ENCODE results near the gene TMEM235. TPM values are rescaled to one million over a fixed set of nuclear protein-coding genes. Genes with fewer than 3 reads are reported as not detected.

The TMEM235 gene
- total and polyA plus RNA-seq, 2 experiments from 2014 or later: not detected

- no peak for TF ChIP-seq NANOG (IDR thresholded peaks at IDR 0.05; ENCODE audit: borderline replicate concordance)
- no peak overlapping the region for H2AFZ ChIP-seq
- DNase-seq (ENCODE audit: low spot score) (no peak), ATAC-seq (no peak)
- no peak overlapping the region for H3K27ac ChIP-seq (ENCODE audit: low read depth)
- H3K4me3 Mint-ChIP-seq: no peak overlapping the region
- peaks cover 24% of the 10 kb centered on the region for H3K36me3 ChIP-seq (ENCODE audit: insufficient read depth)
- H3K4me1 Mint-ChIP-seq: peaks cover 9% of the 10 kb centered on the region
- no peak overlapping the region for H3K4me2 ChIP-seq
- H3K36me3 Mint-ChIP-seq (ENCODE audit: low read depth): peaks cover 47% of the 10 kb centered on the region
- no peak overlapping the region for H3K27ac Mint-ChIP-seq
- peaks cover 4% of the 10 kb centered on the region; the same call in 1 of the 2 replicates for H3K4me1 ChIP-seq (ENCODE audit: insufficient read depth)
- peaks cover 37% of the 10 kb centered on the region for H3F3A ChIP-seq (replicated peaks; ENCODE audit: low read depth)
- no peaks in the 10 kb centered on the region for H3K9me2 ChIP-seq (ENCODE audit: insufficient read depth)
- H3K4me3 ChIP-seq: no peak overlapping the region
- no peaks in the 10 kb centered on the region for H3K9me3 Mint-ChIP-seq
- H3K27me3 Mint-ChIP-seq (ENCODE audit: insufficient read depth, low read depth, poor library complexity): peaks cover 10% of the 10 kb centered on the region
- H3K79me2 ChIP-seq (replicated peaks; ENCODE audit: insufficient read depth): peaks cover 12% of the 10 kb centered on the region; the same call in 1 of the 2 replicates
- H4K20me1 ChIP-seq (replicated peaks; ENCODE audit: insufficient read depth): no peaks in the 10 kb centered on the region; the same call in none of the 2 replicates
- H3K27me3 ChIP-seq (ENCODE audit: insufficient read depth): no peaks in the 10 kb centered on the region
Observed at GRCh38 chr17:78224231-78225087, 7.0 kb upstream of the TMEM235 start.

GRCh38 chr17:78225088-78225865 is 6.2 kb upstream of the TMEM235 start:
- Mint-ChIP-seq H3K36me3 (ENCODE audit: low read depth) (peaks cover 40% of the 10 kb centered on the region), H3K4me3 (no peak overlapping the region), H3K4me1 (peaks cover 3% of the 10 kb centered on the region; the same call in 1 of the 3 replicates), H3K27ac (peak overlapping the region; percentile 40; the same call in 1 of the 2 replicates), H3K9me3 (no peaks in the 10 kb centered on the region), H3K27me3 (ENCODE audit: insufficient read depth, low read depth, poor library complexity) (peaks cover 7% of the 10 kb centered on the region)
- Histone ChIP-seq H3K36me3 (ENCODE audit: insufficient read depth) (peaks cover 24% of the 10 kb centered on the region), H3K9me2 (ENCODE audit: insufficient read depth) (no peaks in the 10 kb centered on the region), H3K27ac (ENCODE audit: low read depth) (no peak overlapping the region), H4K20me1 (replicated peaks; ENCODE audit: insufficient read depth) (no peaks in the 10 kb centered on the region; the same call in none of the 2 replicates), H3K4me2 (no peak overlapping the region), H3K27me3 (ENCODE audit: insufficient read depth) (peaks cover 4% of the 10 kb centered on the region), H2AFZ (no peak overlapping the region), H3F3A (replicated peaks; ENCODE audit: low read depth) (peaks cover 37% of the 10 kb centered on the region), H3K4me1 (ENCODE audit: insufficient read depth) (no peaks in the 10 kb centered on the region), H3K4me3 (no peak overlapping the region), H3K79me2 (replicated peaks; ENCODE audit: insufficient read depth) (peaks cover 12% of the 10 kb centered on the region; the same call in 1 of the 2 replicates)
- TF ChIP-seq POLR2AphosphoS5 (IDR thresholded peaks at IDR 0.05; ENCODE audit: low read depth): peak; percentile 26; the same call in 1 of the 2 replicates
- no peak for TF ChIP-seq JUNB (IDR thresholded peaks at IDR 0.05; ENCODE audit: unreplicated experiment)
- TF ChIP-seq REST (IDR thresholded peaks at IDR 0.05; ENCODE audit: unreplicated experiment): no peak
- DNase-seq (ENCODE audit: low spot score): no peak
- no peak for ATAC-seq
